Fibroblast of villous mesenchyme (primary cell): ENCODE measurements around the gene ANKS6. TPM values are rescaled to one million over a fixed set of nuclear protein-coding genes. Genes with fewer than 3 reads are reported as not detected.

ENCODE experiments used
- DNase-seq: peaks from one replicate; pipeline ENCODE4 v3.0.0-alpha.2; 2010; ENCODE audit warnings: low read depth
- H3K4me3 ChIP-seq: 2 replicates; pipeline ENCODE4 v1.5.1; 2011; ENCODE audit warnings: low read depth, mild to moderate bottlenecking, low read length
- total RNA-seq: library from RNA; depleted of rRNA; stranded (reverse); fragments of >200 nt; gene quantifications from 2 replicates; pipeline ENCODE4 v1.2.3, GENCODE V29; 2012
- TF ChIP-seq, protein P1 (sequence below): IDR thresholded peaks from 2 replicates; pipeline ENCODE4 v1.5.1; 2012; ENCODE audit warnings: low read depth, mild to moderate bottlenecking, low read length; ENCODE audit not compliant: insufficient read depth

ANKS6 gene
- total RNA-seq, 1 donor: 6.9 TPM

- no peak for DNase-seq
- TF ChIP-seq, protein P1, sequence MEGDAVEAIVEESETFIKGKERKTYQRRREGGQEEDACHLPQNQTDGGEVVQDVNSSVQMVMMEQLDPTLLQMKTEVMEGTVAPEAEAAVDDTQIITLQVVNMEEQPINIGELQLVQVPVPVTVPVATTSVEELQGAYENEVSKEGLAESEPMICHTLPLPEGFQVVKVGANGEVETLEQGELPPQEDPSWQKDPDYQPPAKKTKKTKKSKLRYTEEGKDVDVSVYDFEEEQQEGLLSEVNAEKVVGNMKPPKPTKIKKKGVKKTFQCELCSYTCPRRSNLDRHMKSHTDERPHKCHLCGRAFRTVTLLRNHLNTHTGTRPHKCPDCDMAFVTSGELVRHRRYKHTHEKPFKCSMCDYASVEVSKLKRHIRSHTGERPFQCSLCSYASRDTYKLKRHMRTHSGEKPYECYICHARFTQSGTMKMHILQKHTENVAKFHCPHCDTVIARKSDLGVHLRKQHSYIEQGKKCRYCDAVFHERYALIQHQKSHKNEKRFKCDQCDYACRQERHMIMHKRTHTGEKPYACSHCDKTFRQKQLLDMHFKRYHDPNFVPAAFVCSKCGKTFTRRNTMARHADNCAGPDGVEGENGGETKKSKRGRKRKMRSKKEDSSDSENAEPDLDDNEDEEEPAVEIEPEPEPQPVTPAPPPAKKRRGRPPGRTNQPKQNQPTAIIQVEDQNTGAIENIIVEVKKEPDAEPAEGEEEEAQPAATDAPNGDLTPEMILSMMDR: no peak
- H3K4me3 ChIP-seq: no peak overlapping the region
Measured at GRCh38 chr9:98818764-98819163, 22.4 kb upstream of the ANKS6 start.

DNA sequence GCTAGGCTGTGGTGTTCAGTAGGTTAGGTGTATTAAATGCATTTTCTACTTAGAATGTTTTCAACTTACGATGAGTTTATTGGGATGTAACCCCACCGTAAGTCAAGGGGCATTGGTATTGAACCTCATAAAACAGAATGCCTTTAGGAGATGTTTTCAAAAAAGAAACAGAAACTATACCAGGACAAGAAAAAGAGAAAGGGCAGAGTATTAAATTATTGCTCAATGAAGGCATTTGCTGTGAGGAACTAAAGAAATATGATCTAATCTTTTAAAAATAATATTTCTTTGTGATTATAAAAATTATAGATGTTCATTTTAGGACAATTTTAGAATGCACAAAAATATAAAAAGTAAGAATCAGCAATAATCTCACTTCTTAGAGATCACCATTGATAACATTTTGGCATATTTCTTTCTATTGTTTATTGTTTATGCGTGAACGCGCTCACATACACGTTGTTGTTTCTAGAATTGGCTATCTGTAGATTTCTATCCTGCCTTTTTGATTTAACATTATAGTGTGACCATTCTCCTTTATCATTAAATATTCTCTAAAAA, 19.1 kb upstream of the ANKS6 start:
- no peak for DNase-seq
- TF ChIP-seq, protein P1: no peak
- no peak overlapping the region for H3K4me3 ChIP-seq

GRCh38 chr9:98811051-98811650, 14.8 kb upstream of the ANKS6 start:
- peak; percentile 82 for DNase-seq
- H3K4me3 ChIP-seq: no peak overlapping the region
- TF ChIP-seq, protein P1: no peak

DNA sequence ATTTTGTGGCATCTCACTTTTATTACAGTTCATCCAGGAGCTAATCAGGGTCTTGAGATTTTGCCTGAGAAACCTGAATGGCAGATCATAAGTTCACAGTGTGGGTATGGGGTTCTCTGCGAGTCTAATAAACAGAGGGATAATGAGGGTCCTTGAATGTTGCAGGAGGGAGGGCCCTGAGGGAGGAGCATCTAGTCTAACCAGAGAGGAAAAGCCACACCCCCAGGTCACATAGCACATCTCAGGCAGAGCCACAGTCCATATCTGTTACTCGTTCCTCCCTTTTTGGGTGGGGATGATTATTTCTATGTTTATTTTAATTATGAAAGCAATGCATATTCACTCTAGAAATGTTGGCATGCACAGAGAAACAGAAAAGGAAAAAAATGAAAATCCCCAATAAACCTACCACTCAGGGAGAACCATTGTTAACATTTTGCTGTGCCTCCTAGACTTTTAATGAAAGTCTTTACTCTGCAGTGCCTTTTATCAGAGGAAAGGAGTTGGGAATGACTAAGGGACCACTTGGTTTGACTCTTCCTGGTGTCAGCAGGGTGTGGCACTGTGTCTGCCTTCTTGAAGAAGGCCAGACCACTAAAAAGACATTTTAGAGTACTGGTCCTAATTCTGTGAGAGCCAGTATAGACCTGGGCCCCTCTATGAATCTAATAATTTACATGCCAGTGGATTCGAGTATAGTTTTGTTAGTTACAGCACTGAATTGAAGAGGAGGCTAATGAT, 13.9 kb upstream of the ANKS6 start:
- peak; percentile 5 for DNase-seq
- no peak overlapping the region for H3K4me3 ChIP-seq
- TF ChIP-seq, protein P1: no peak

GRCh38 chr9:98809311-98810101, 13.2 kb upstream of the ANKS6 start:
- DNase-seq: peak; percentile 59
- H3K4me3 ChIP-seq: no peak overlapping the region
- TF ChIP-seq, protein P1: no peak

DNA sequence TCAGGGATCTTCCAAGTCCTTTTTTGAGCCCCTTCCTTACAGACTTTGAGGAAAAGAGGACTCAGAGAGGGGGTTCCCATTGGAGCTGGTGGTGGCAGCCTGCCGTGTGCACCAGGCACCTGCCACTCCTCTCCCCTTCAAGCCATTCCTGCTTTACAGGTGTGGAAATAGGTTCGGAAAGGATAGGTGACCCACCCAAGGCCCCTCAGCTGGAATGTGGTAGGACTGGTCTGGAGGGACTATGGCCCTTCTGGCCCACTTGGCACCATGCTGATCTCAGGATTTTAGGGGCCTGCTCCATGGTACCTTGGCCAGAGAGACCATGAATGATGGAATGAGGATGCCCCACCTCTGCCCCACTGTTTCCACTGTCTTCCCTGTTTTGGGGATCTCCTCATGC, 12.5 kb upstream of the ANKS6 start:
- TF ChIP-seq, protein P1: no peak
- no peak for DNase-seq
- H3K4me3 ChIP-seq: no peak overlapping the region
